GM23248 (cell line): ENCODE data around the gene CNGB1. TPM values are rescaled to one million over a fixed set of nuclear protein-coding genes. Genes with fewer than 3 reads are reported as not detected.

Source experiments
- DNase-seq: peaks from one replicate; pipeline ENCODE4 v3.0.0-alpha.2; 2015
- H2AFZ ChIP-seq: fragments of 200-600 bp; sonication (generic); 2 replicates; pipeline ENCODE4 v1.6.1; 2016; ENCODE audit warnings: antibody characterized with exemption
- H3F3A ChIP-seq: fragments of 200-600 bp; sonication (generic); 2 replicates; pipeline ENCODE4 v1.6.1; 2016; ENCODE audit warnings: mild to moderate bottlenecking, antibody characterized with exemption, mixed run types; ENCODE audit not compliant: insufficient read depth
- H3K27ac ChIP-seq: fragments of 200-600 bp; sonication (generic); 2 replicates; pipeline ENCODE4 v1.5.1; 2016; ENCODE audit warnings: mild to moderate bottlenecking
- H3K27me3 ChIP-seq: fragments of 200-600 bp; sonication (generic); replicated peaks from 2 replicates; pipeline ENCODE4 v1.6.1; 2016; ENCODE audit warnings: mild to moderate bottlenecking; ENCODE audit not compliant: insufficient read depth
- H3K36me3 ChIP-seq: fragments of 200-600 bp; sonication (generic); 2 replicates; pipeline ENCODE4 v1.6.1; 2016; ENCODE audit warnings: low read depth, mild to moderate bottlenecking
- H3K4me1 ChIP-seq: fragments of 200-600 bp; sonication (generic); 2 replicates; pipeline ENCODE4 v1.6.1; 2016; ENCODE audit warnings: mild to moderate bottlenecking; ENCODE audit not compliant: insufficient read depth
- H3K4me2 ChIP-seq: fragments of 200-600 bp; sonication (generic); one replicate; pipeline ENCODE4 v1.6.1; 2016; ENCODE audit warnings: mild to moderate bottlenecking; ENCODE audit not compliant: unreplicated experiment
- H3K4me3 ChIP-seq: fragments of 200-600 bp; sonication (generic); 2 replicates; pipeline ENCODE4 v1.5.1; 2016; ENCODE audit warnings: mild to moderate bottlenecking
- H3K79me2 ChIP-seq: fragments of 200-600 bp; sonication (generic); 2 replicates; pipeline ENCODE4 v1.6.1; 2016; ENCODE audit warnings: mild to moderate bottlenecking; ENCODE audit not compliant: insufficient read depth
- H3K9ac ChIP-seq: fragments of 200-600 bp; sonication (generic); 2 replicates; pipeline ENCODE4 v1.6.1; 2016; ENCODE audit warnings: mild to moderate bottlenecking
- H3K9me2 ChIP-seq: fragments of 200-600 bp; sonication (generic); 2 replicates; pipeline ENCODE4 v1.6.1; 2016; ENCODE audit warnings: mixed run types, mild to moderate bottlenecking, moderate library complexity; ENCODE audit not compliant: insufficient read depth
- H3K9me3 ChIP-seq: fragments of 200-600 bp; sonication (generic); one replicate; pipeline ENCODE4 v1.6.1; 2017; ENCODE audit warnings: low read depth
- H4K20me1 ChIP-seq: fragments of 200-600 bp; sonication (generic); 2 replicates; pipeline ENCODE4 v1.6.0; 2016; ENCODE audit not compliant: insufficient read depth
- EZH2 ChIP-seq: fragments of 200-600 bp; sonication (generic); IDR thresholded peaks from 2 replicates; pipeline ENCODE4 v1.6.1; 2018; ENCODE audit warnings: antibody characterized with exemption, mild to moderate bottlenecking; ENCODE audit not compliant: insufficient read depth, poor library complexity, severe bottlenecking
- EZH2phosphoT487 ChIP-seq: fragments of 200-600 bp; sonication (generic); IDR thresholded peaks from 2 replicates; pipeline ENCODE4 v1.6.1; 2018; ENCODE audit warnings: antibody characterized with exemption, moderate library complexity, mild to moderate bottlenecking, low read depth; ENCODE audit not compliant: insufficient read depth
- WGBS, 2 experiments: methylation state at CpG; one replicate each; pipeline ENCODE4 v1.1.6; 2015 to 2017; ENCODE audit warnings: low lambda C conversion rate in 2 of 2, low coverage in 1 of 2; ENCODE audit errors: missing lambda C conversion rate in 2 of 2; 5-methylcytosine and 5-hydroxymethylcytosine counted together
- in situ Hi-C: fragments of 300-500 bp; cut with MboI; formaldehyde crosslinking; loops from 2 replicates; pipeline ENCODE4 v1.15.0; 2020
- polyA plus RNA-seq: library from polyadenylated mRNA; unstranded; fragments of >200 nt; fragmentation: Nextera tagmentation; extraction: Ambion mirVana; gene quantifications from 2 replicates; pipeline ENCODE4 v1.2.1, GENCODE V29; 2016
- total RNA-seq: library from RNA; depleted of rRNA; stranded (reverse); fragments of >200 nt; shearing (Covaris generic); gene quantifications from 2 replicates; pipeline ENCODE4 v1.2.3, GENCODE V29; 2014

The CNGB1 gene
- total and polyA plus RNA-seq, 2 experiments from 2014 or later: not detected

DNA sequence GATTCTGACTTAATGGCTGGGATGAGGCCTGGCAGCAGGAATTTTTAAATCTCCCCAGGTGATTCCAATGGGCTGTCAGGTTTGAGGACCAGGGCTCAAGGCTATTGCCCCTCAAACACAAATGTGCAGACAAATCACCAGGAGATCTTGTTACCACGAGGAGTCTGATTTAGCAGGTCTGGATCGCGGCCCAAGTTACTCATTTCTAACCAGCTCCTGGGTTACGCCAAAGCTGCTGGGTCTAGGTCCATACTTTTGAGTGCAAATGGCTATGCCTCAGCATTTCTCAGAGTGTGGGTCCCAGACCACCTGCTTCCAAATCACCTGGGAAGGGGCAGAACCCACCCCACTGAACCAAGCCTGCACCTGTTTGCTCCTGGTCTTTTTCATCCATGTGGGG, 33.1 kb downstream of the CNGB1 start:
- Histone ChIP-seq H3K27me3 (no peaks in the 10 kb centered on the region), H4K20me1 (no peaks in the 10 kb centered on the region), H3K4me1 (peaks cover 11% of the 10 kb centered on the region), H3K79me2 (no peaks in the 10 kb centered on the region), H3K27ac (no peak overlapping the region), H3F3A (no peaks in the 10 kb centered on the region), H3K9me2 (no peaks in the 10 kb centered on the region), H3K4me3 (no peak overlapping the region), H3K36me3 (no peaks in the 10 kb centered on the region), H3K9me3 (no peaks in the 10 kb centered on the region), H2AFZ (no peak overlapping the region), H3K4me2 (no peak overlapping the region), H3K9ac (no peak overlapping the region)
- in situ Hi-C loops: no loop called here
- peak; percentile 18 for DNase-seq
- whole genome bisulfite sequencing, 2 experiments: 72 to 75% methylated on average over 4 of the region's 4 CpGs
- TF ChIP-seq EZH2phosphoT487 (no peak), EZH2 (no peak)

DNA sequence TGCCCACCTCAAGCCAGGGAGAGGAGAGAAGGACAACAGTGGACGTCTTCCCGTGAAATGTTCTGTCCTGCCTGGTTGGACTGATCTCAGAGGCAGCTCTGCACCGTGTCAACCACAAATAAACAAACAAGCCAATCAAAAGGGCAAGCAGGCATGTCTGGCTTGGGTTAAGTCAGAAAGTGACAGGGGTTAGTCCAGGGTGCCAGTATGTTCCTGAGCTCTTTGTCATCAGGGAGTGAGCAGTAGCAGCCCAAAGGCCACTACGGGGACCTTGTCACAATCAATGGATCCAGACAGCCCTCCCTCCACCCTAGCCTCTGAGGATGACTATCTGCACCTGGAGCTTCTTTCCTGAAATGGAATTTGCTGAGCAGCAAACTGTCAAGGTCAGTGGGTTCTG, 35.0 kb downstream of the CNGB1 start:
- TF ChIP-seq EZH2phosphoT487 (no peak), EZH2 (no peak)
- Histone ChIP-seq H3K4me3 (no peak overlapping the region), H3K9me3 (no peaks in the 10 kb centered on the region), H3F3A (no peaks in the 10 kb centered on the region), H3K4me1 (peaks cover 11% of the 10 kb centered on the region), H3K9me2 (no peaks in the 10 kb centered on the region), H2AFZ (no peak overlapping the region), H3K27ac (no peak overlapping the region), H3K4me2 (no peak overlapping the region), H3K9ac (no peak overlapping the region), H3K79me2 (no peaks in the 10 kb centered on the region), H3K36me3 (no peaks in the 10 kb centered on the region), H3K27me3 (no peaks in the 10 kb centered on the region), H4K20me1 (no peaks in the 10 kb centered on the region)
- in situ Hi-C loops: no loop called here
- DNase-seq: no peak
- 27 to 51% methylated on average over 4 of the region's 4 CpGs for WGBS, 2 experiments

- Histone ChIP-seq H3K9me2 (no peaks in the 10 kb centered on the region), H3K79me2 (no peaks in the 10 kb centered on the region), H3K9ac (no peak overlapping the region), H3K27me3 (0 out of 2 replicates have a peak, but pooled peaks cover 10% of the 10 kb centered on the region), H3K4me3 (no peak overlapping the region), H3K4me2 (no peak overlapping the region), H4K20me1 (no peaks in the 10 kb centered on the region), H3F3A (no peaks in the 10 kb centered on the region), H3K27ac (no peak overlapping the region), H3K9me3 (no peaks in the 10 kb centered on the region), H2AFZ (no peak overlapping the region), H3K36me3 (no peaks in the 10 kb centered on the region), H3K4me1 (no peaks in the 10 kb centered on the region)
- TF ChIP-seq EZH2phosphoT487 (no peak), EZH2 (no peak)
- WGBS, 2 experiments: 63 to 65% methylated on average over 2 of the region's 2 CpGs
- in situ Hi-C loops: no loop called here
- DNase-seq: no peak
Observed at GRCh38 chr16:57930533-57930932, 40.4 kb downstream of the CNGB1 start.

GRCh38 chr16:57929250-57929649, 41.7 kb downstream of the CNGB1 start:
- no peak overlapping the region for H3K4me2 ChIP-seq
- in situ Hi-C loops: no loop called here
- H3K9me2 ChIP-seq: no peaks in the 10 kb centered on the region
- TF ChIP-seq EZH2phosphoT487: no peak
- no peak for TF ChIP-seq EZH2
- no peaks in the 10 kb centered on the region for H3K36me3 ChIP-seq
- no peaks in the 10 kb centered on the region for H3F3A ChIP-seq
- H2AFZ ChIP-seq: no peak overlapping the region
- H3K27ac ChIP-seq: no peak overlapping the region
- H3K9me3 ChIP-seq: no peaks in the 10 kb centered on the region
- H3K79me2 ChIP-seq: no peaks in the 10 kb centered on the region
- DNase-seq: no peak
- no peak overlapping the region for H3K9ac ChIP-seq
- H3K4me3 ChIP-seq: no peak overlapping the region
- H4K20me1 ChIP-seq: no peaks in the 10 kb centered on the region
- H3K27me3 ChIP-seq: 0 out of 2 replicates have a peak, but pooled peaks cover 10% of the 10 kb centered on the region
- H3K4me1 ChIP-seq: no peaks in the 10 kb centered on the region
- 60 to 62% methylated on average over 3 of the region's 3 CpGs for WGBS, 2 experiments

DNA sequence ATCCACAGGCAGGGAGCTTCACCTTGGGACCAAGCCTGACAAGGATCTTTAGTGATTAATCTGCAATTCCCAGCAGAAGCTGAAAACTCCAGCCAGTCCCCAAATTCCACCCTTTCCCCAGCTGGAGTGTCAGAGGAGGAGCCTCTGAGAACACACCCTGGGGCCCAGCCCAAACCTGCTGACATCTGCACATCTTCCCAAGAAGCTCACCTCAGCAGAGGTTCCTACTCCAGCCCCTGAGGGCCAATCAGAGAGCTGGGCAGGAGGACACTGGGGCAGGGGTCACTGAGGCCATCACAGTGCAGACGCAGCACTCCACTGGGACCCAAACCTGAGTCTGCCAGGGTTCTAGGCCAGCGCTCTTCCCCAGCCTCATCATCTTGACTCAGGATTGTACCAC, 44.9 kb downstream of the CNGB1 start:
- DNase-seq: no peak
- H2AFZ ChIP-seq: no peak overlapping the region
- no peak overlapping the region for H3K9ac ChIP-seq
- no peaks in the 10 kb centered on the region for H3K9me2 ChIP-seq
- H3K79me2 ChIP-seq: no peaks in the 10 kb centered on the region
- no peak for TF ChIP-seq EZH2phosphoT487
- TF ChIP-seq EZH2: no peak
- in situ Hi-C loops: no loop called here
- H3K4me2 ChIP-seq: no peak overlapping the region
- H3F3A ChIP-seq: no peaks in the 10 kb centered on the region
- no peak overlapping the region for H3K4me3 ChIP-seq
- no peaks in the 10 kb centered on the region for H3K36me3 ChIP-seq
- 0 out of 2 replicates have a peak, but pooled peaks cover 24% of the 10 kb centered on the region for H3K27me3 ChIP-seq
- no peak overlapping the region for H3K27ac ChIP-seq
- H3K9me3 ChIP-seq: no peaks in the 10 kb centered on the region
- no peaks in the 10 kb centered on the region for H3K4me1 ChIP-seq
- no peaks in the 10 kb centered on the region for H4K20me1 ChIP-seq
- WGBS, 2 experiments: 88 to 98% methylated on average over 2 of the region's 2 CpGs
